MM.1S (cell line): ENCODE data around the gene MAGI2.

Source experiments
- DNase-seq: peaks from one replicate; pipeline ENCODE4 v3.0.0-alpha.2; 2015
- H2AFZ ChIP-seq: fragments of 300-600 bp; sonication (generic); 2 replicates; pipeline ENCODE4 v1.6.0; 2016; ENCODE audit warnings: antibody characterized with exemption, low read length
- H3F3A ChIP-seq: fragments of 300-600 bp; sonication (generic); 2 replicates; pipeline ENCODE4 v1.6.1; 2016; ENCODE audit warnings: mild to moderate bottlenecking, antibody characterized with exemption, low read length, moderate library complexity, mixed read lengths; ENCODE audit not compliant: insufficient read depth
- H3K27ac ChIP-seq: fragments of 300-600 bp; sonication (generic); 2 replicates; pipeline ENCODE4 v1.5.1; 2016; ENCODE audit warnings: mild to moderate bottlenecking, low read length
- H3K27me3 ChIP-seq: fragments of 300-600 bp; sonication (generic); replicated peaks from 2 replicates; pipeline ENCODE4 v1.6.0; 2016; ENCODE audit warnings: low read length; ENCODE audit not compliant: insufficient read depth
- H3K36me3 ChIP-seq: fragments of 300-600 bp; sonication (generic); replicated peaks from 2 replicates; pipeline ENCODE4 v1.6.1; 2016; ENCODE audit warnings: mild to moderate bottlenecking, low read length, mixed read lengths; ENCODE audit not compliant: insufficient read depth
- H3K4me1 ChIP-seq: fragments of 300-600 bp; sonication (generic); 2 replicates; pipeline ENCODE4 v1.6.1; 2016; ENCODE audit warnings: low read length, mixed read lengths
- H3K4me2 ChIP-seq: fragments of 300-600 bp; sonication (generic); 2 replicates; pipeline ENCODE4 v1.6.0; 2016; ENCODE audit warnings: low read depth, low read length
- H3K4me3 ChIP-seq: fragments of 300-600 bp; sonication (generic); 2 replicates; pipeline ENCODE4 v1.5.1; 2016; ENCODE audit warnings: low read length, mixed read lengths
- H3K79me2 ChIP-seq: fragments of 300-600 bp; sonication (generic); 2 replicates; pipeline ENCODE4 v1.6.1; 2016; ENCODE audit warnings: mixed run types, low read length, mixed read lengths
- H3K9ac ChIP-seq: fragments of 300-600 bp; sonication (generic); 2 replicates; pipeline ENCODE4 v1.6.1; 2016; ENCODE audit warnings: low read length, mixed read lengths
- H3K9me2 ChIP-seq: fragments of 300-600 bp; sonication (generic); replicated peaks from 2 replicates; pipeline ENCODE4 v1.6.1; 2016; ENCODE audit warnings: mild to moderate bottlenecking, low read length, mixed read lengths; ENCODE audit not compliant: insufficient read depth
- H3K9me3 ChIP-seq: fragments of 300-600 bp; sonication (generic); replicated peaks from 2 replicates; pipeline ENCODE4 v1.6.1; 2016; ENCODE audit warnings: mild to moderate bottlenecking, low read length, mixed read lengths; ENCODE audit not compliant: insufficient read depth
- H4K20me1 ChIP-seq: fragments of 300-600 bp; sonication (generic); 2 replicates; pipeline ENCODE4 v1.6.1; 2016; ENCODE audit warnings: mild to moderate bottlenecking, low read length, moderate library complexity, mixed read lengths; ENCODE audit not compliant: insufficient read depth
- EZH2 ChIP-seq: fragments of 300-600 bp; sonication (generic); optimal IDR thresholded peaks from 2 replicates; pipeline ENCODE3; 2017; ENCODE audit warnings: low read depth, mild to moderate bottlenecking, antibody characterized with exemption, low read length, mixed read lengths
- EZH2phosphoT487 ChIP-seq: fragments of 300-600 bp; sonication (generic); IDR thresholded peaks from 2 replicates; pipeline ENCODE4 v1.6.1; 2018; ENCODE audit warnings: antibody characterized with exemption, low read length
- TF ChIP-seq, protein P1 (sequence below): fragments of 300-600 bp; sonication (generic); IDR thresholded peaks from 2 replicates; pipeline ENCODE4 v1.5.1; 2016; ENCODE audit warnings: antibody characterized with exemption, low read length, mixed read lengths

Gene MAGI2

GRCh38 chr7:79011921-79012320 lies 441.5 kb downstream of the MAGI2 start:
- TF ChIP-seq EZH2 = no peak
- TF ChIP-seq, protein P1, sequence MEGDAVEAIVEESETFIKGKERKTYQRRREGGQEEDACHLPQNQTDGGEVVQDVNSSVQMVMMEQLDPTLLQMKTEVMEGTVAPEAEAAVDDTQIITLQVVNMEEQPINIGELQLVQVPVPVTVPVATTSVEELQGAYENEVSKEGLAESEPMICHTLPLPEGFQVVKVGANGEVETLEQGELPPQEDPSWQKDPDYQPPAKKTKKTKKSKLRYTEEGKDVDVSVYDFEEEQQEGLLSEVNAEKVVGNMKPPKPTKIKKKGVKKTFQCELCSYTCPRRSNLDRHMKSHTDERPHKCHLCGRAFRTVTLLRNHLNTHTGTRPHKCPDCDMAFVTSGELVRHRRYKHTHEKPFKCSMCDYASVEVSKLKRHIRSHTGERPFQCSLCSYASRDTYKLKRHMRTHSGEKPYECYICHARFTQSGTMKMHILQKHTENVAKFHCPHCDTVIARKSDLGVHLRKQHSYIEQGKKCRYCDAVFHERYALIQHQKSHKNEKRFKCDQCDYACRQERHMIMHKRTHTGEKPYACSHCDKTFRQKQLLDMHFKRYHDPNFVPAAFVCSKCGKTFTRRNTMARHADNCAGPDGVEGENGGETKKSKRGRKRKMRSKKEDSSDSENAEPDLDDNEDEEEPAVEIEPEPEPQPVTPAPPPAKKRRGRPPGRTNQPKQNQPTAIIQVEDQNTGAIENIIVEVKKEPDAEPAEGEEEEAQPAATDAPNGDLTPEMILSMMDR = no peak
- no peak for TF ChIP-seq EZH2phosphoT487
- Histone ChIP-seq H3K9me3 (no peaks in the 10 kb centered on the region), H3K27me3 (no peaks in the 10 kb centered on the region), H3K79me2 (no peaks in the 10 kb centered on the region), H3K4me2 (no peak overlapping the region), H3F3A (no peaks in the 10 kb centered on the region), H3K36me3 (no peaks in the 10 kb centered on the region), H3K9me2 (no peaks in the 10 kb centered on the region), H3K27ac (no peak overlapping the region), H4K20me1 (no peaks in the 10 kb centered on the region), H3K4me1 (no peaks in the 10 kb centered on the region), H3K4me3 (no peak overlapping the region), H2AFZ (no peak overlapping the region), H3K9ac (no peak overlapping the region)
- DNase-seq = no peak

- Histone ChIP-seq H3K27ac (no peak overlapping the region), H2AFZ (no peak overlapping the region), H3K9ac (no peak overlapping the region), H3K9me2 (no peaks in the 10 kb centered on the region), H3K4me2 (no peak overlapping the region), H3K4me1 (no peaks in the 10 kb centered on the region), H3K79me2 (no peaks in the 10 kb centered on the region), H3F3A (no peaks in the 10 kb centered on the region), H4K20me1 (no peaks in the 10 kb centered on the region), H3K36me3 (no peaks in the 10 kb centered on the region), H3K27me3 (no peaks in the 10 kb centered on the region), H3K9me3 (no peaks in the 10 kb centered on the region), H3K4me3 (no peak overlapping the region)
- TF ChIP-seq EZH2phosphoT487 (no peak), EZH2 (no peak)
- TF ChIP-seq, protein P1 = no peak
- no peak for DNase-seq
Observed at GRCh38 chr7:79009647-79010046, 443.8 kb downstream of the MAGI2 start.

DNA sequence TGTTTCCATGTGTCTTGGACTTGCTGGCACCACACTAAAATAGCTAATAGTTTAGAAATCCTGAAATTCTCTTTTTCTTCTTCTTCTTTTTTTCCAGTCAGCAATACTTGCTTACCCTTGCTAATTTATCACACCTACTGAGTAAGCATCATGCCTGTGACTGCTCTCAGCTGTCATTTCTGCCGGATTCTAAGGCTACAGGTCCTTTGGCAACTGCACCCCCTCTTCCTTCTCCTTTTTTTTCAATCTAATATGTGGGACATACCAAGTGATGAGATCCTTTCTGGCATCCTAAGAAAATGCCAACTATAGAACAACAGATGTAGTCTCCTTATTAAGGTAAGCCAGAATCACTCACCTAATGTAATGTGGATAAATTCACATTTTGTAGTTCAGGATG lies 444.7 kb downstream of the MAGI2 start:
- no peak overlapping the region for H3K27ac ChIP-seq
- H3K9me3 ChIP-seq = no peaks in the 10 kb centered on the region
- no peak overlapping the region for H3K4me3 ChIP-seq
- H3K4me2 ChIP-seq = no peak overlapping the region
- no peaks in the 10 kb centered on the region for H3K9me2 ChIP-seq
- no peaks in the 10 kb centered on the region for H3K36me3 ChIP-seq
- H4K20me1 ChIP-seq = no peaks in the 10 kb centered on the region
- no peaks in the 10 kb centered on the region for H3K27me3 ChIP-seq
- H3K79me2 ChIP-seq = no peaks in the 10 kb centered on the region
- H2AFZ ChIP-seq = no peak overlapping the region
- H3K9ac ChIP-seq = no peak overlapping the region
- no peaks in the 10 kb centered on the region for H3F3A ChIP-seq
- TF ChIP-seq, protein P1 = no peak
- TF ChIP-seq EZH2phosphoT487 (no peak), EZH2 (no peak)
- H3K4me1 ChIP-seq = no peaks in the 10 kb centered on the region
- DNase-seq = no peak
